ENCODE measurements around the gene ZNF335. TPM values are rescaled to one million over a fixed set of nuclear protein-coding genes. Genes with fewer than 3 reads are reported as not detected.
"Not testable (repeated sequence)": the region's sequence is repeated elsewhere in the genome, so short reads cannot be mapped to it uniquely, and the experiment has no call there.

Gene ZNF335
- total and polyA plus RNA-seq, 2 donors (not counting 1 experiment from before 2014, with no cell fraction given): 4.8 to 10.2 TPM

GRCh38 chr20:45993197-45993951 lies 21.4 kb upstream of the ZNF335 start:
- peak in 1 of 2 donors; percentile 29 for DNase-seq (ENCODE audit: low read depth in 2 of 2)
- Histone ChIP-seq H3K4me2 (ENCODE audit: extremely low read depth, insufficient read depth, low read length) (no peak overlapping the region), H3K36me3 (ENCODE audit: control insufficient read depth, insufficient read depth, low read length) (no peaks in the 10 kb centered on the region), H2AFZ (ENCODE audit: low read length) (no peak overlapping the region), H3K27ac (ENCODE audit: insufficient read depth, low read length) (no peak overlapping the region), H3K9ac (ENCODE audit: insufficient read depth, low read length) (no peak overlapping the region), H3K4me1 (ENCODE audit: control insufficient read depth, extremely low read depth, insufficient read depth, low read length) (no peaks in the 10 kb centered on the region), H3K4me3 (replicated peaks in 1 of 4; ENCODE audit: control extremely low read depth in 1 of 4, insufficient read depth in 1 of 4, low read depth in 3 of 4, low read length in 4 of 4) (no peak overlapping the region), H4K20me1 (ENCODE audit: control insufficient read depth, extremely low read depth, insufficient read depth, low read length) (no peaks in the 10 kb centered on the region), H3K9me3 (ENCODE audit: control insufficient read depth, insufficient read depth, low read depth, low read length) (no peaks in the 10 kb centered on the region), H3K79me2 (ENCODE audit: control insufficient read depth, insufficient read depth, low read length) (no peaks in the 10 kb centered on the region), H3K27me3 (ENCODE audit: control insufficient read depth, insufficient read depth, low read length) (peaks cover 3% of the 10 kb centered on the region)
- no peak for TF ChIP-seq EZH2 (IDR thresholded peaks at IDR 0.05; ENCODE audit: low read length, missing control alignments)
- TF ChIP-seq CTCF (conservative IDR thresholded peaks at IDR 0.05 in 1 of 2, IDR thresholded peaks at IDR 0.05 in 1 of 2; ENCODE audit: low read depth in 1 of 2, low read length in 2 of 2): no peak

GRCh38 chr20:45991616-45992015 lies 19.6 kb upstream of the ZNF335 start:
- Histone ChIP-seq H2AFZ (ENCODE audit: low read length) (no peak overlapping the region), H3K4me3 (replicated peaks in 1 of 4; ENCODE audit: control extremely low read depth in 1 of 4, insufficient read depth in 1 of 4, low read depth in 3 of 4, low read length in 4 of 4) (no peak overlapping the region), H4K20me1 (ENCODE audit: control insufficient read depth, extremely low read depth, insufficient read depth, low read length) (no peaks in the 10 kb centered on the region), H3K9ac (ENCODE audit: insufficient read depth, low read length) (no peak overlapping the region), H3K27ac (ENCODE audit: insufficient read depth, low read length) (no peak overlapping the region), H3K9me3 (ENCODE audit: control insufficient read depth, insufficient read depth, low read depth, low read length) (no peaks in the 10 kb centered on the region), H3K4me2 (ENCODE audit: extremely low read depth, insufficient read depth, low read length) (no peak overlapping the region), H3K79me2 (ENCODE audit: control insufficient read depth, insufficient read depth, low read length) (no peaks in the 10 kb centered on the region), H3K36me3 (ENCODE audit: control insufficient read depth, insufficient read depth, low read length) (no peaks in the 10 kb centered on the region), H3K4me1 (ENCODE audit: control insufficient read depth, extremely low read depth, insufficient read depth, low read length) (no peaks in the 10 kb centered on the region), H3K27me3 (ENCODE audit: control insufficient read depth, insufficient read depth, low read length) (no peaks in the 10 kb centered on the region)
- no peak for DNase-seq (ENCODE audit: low read depth in 2 of 2)
- no peak for TF ChIP-seq CTCF (conservative IDR thresholded peaks at IDR 0.05 in 1 of 2, IDR thresholded peaks at IDR 0.05 in 1 of 2; ENCODE audit: low read depth in 1 of 2, low read length in 2 of 2)
- TF ChIP-seq EZH2 (IDR thresholded peaks at IDR 0.05; ENCODE audit: low read length, missing control alignments): no peak

GRCh38 chr20:45988830-45989229 lies 16.8 kb upstream of the ZNF335 start:
- not testable (repeated sequence) for H3K4me1 ChIP-seq (ENCODE audit: control insufficient read depth, extremely low read depth, insufficient read depth, low read length); DNase-seq (ENCODE audit: low read depth in 2 of 2)

More at GRCh38 chr20:45988830-45989229, 16.8 kb upstream of the ZNF335 start:
- H3K9ac ChIP-seq (ENCODE audit: insufficient read depth, low read length); H3K27ac ChIP-seq (ENCODE audit: insufficient read depth, low read length); H3K36me3 ChIP-seq (ENCODE audit: control insufficient read depth, insufficient read depth, low read length); H3K9me3 ChIP-seq (ENCODE audit: control insufficient read depth, insufficient read depth, low read depth, low read length); H2AFZ ChIP-seq (ENCODE audit: low read length); H3K27me3 ChIP-seq (ENCODE audit: control insufficient read depth, insufficient read depth, low read length); H4K20me1 ChIP-seq (ENCODE audit: control insufficient read depth, extremely low read depth, insufficient read depth, low read length); H3K4me2 ChIP-seq (ENCODE audit: extremely low read depth, insufficient read depth, low read length); H3K79me2 ChIP-seq (ENCODE audit: control insufficient read depth, insufficient read depth, low read length); H3K4me3 ChIP-seq (replicated peaks in 1 of 4; ENCODE audit: control extremely low read depth in 1 of 4, insufficient read depth in 1 of 4, low read depth in 3 of 4, low read length in 4 of 4): not testable (repeated sequence)

Data from fibroblast of lung (primary cell).